Liver (tissue), 9 donors: ENCODE data around the gene TERB1. TPM values are rescaled to one million over a fixed set of nuclear protein-coding genes. Genes with fewer than 3 reads are reported as not detected.
A peak's percentile ranks its signal among the peaks of the same experiment; 100 is the strongest.

ENCODE experiments used
- DNase-seq: peaks from one replicate; pipeline ENCODE4 v3.0.0-alpha.2; 2017; ENCODE audit warnings: low spot score
- H3K27ac ChIP-seq, 2 donors: one replicate each; pipeline ENCODE4 v1.7.0; 2013; ENCODE audit warnings: inconsistent platforms in 2 of 2, low read length in 2 of 2, control low read depth in 1 of 2, low read depth in 1 of 2, mild to moderate bottlenecking in 1 of 2
- H3K27me3 ChIP-seq, 4 donors: one replicate each; pipeline versions ENCODE4 v1.6.1 to v1.7.0; 2013; ENCODE audit warnings: low read length in 3 of 4, inconsistent platforms in 1 of 4, mild to moderate bottlenecking in 1 of 4, moderate library complexity in 1 of 4; ENCODE audit not compliant: control insufficient read depth in 4 of 4, insufficient read depth in 4 of 4
- H3K36me3 ChIP-seq, 4 donors: one replicate each; pipeline versions ENCODE4 v1.6.1 to v1.7.0; 2013; ENCODE audit warnings: low read length in 3 of 4, mild to moderate bottlenecking in 3 of 4, low read depth in 1 of 4, moderate library complexity in 1 of 4; ENCODE audit not compliant: control insufficient read depth in 4 of 4, insufficient read depth in 3 of 4
- H3K4me1 ChIP-seq, 4 donors: one replicate each; pipeline versions ENCODE4 v1.6.1 to v1.7.0; 2013; ENCODE audit warnings: low read length in 3 of 4, mild to moderate bottlenecking in 3 of 4, moderate library complexity in 1 of 4; ENCODE audit not compliant: control insufficient read depth in 4 of 4, insufficient read depth in 4 of 4
- H3K4me3 ChIP-seq, 3 donors: one replicate each; pipeline versions ENCODE4 v1.6.1 to v1.7.0; 2013; ENCODE audit warnings: low read length in 3 of 3, control low read depth in 1 of 3, low read depth in 1 of 3, mild to moderate bottlenecking in 1 of 3
- H3K9ac ChIP-seq, 2 donors: one replicate each; pipeline ENCODE4 v1.7.0; 2013; ENCODE audit warnings: low read length in 2 of 2, mild to moderate bottlenecking in 2 of 2, moderate library complexity in 2 of 2, control low read depth in 1 of 2, low read depth in 1 of 2
- H3K9me3 ChIP-seq, 4 donors: one replicate each; pipeline versions ENCODE4 v1.6.1 to v1.7.0; 2013; ENCODE audit warnings: low read length in 3 of 4; ENCODE audit not compliant: control insufficient read depth in 4 of 4
- FOXA1 ChIP-seq: IDR thresholded peaks from 2 replicates; pipeline ENCODE4 v1.6.1; 2016; ENCODE audit warnings: antibody characterized with exemption
- FOXA2 ChIP-seq: IDR thresholded peaks from 2 replicates; pipeline ENCODE4 v1.6.1; 2016; ENCODE audit warnings: antibody characterized with exemption
- GABPA ChIP-seq, 2 donors: IDR thresholded peaks in 1 of 2; conservative IDR thresholded peaks in 1 of 2; 2 replicates each; pipeline ENCODE4 v1.6.1; 2016; ENCODE audit warnings: antibody characterized with exemption in 2 of 2, mild to moderate bottlenecking in 1 of 2, moderate library complexity in 1 of 2
- HNF4G ChIP-seq: IDR thresholded peaks from 2 replicates; pipeline ENCODE4 v1.6.1; 2016; ENCODE audit warnings: antibody characterized with exemption
- NR2F2 ChIP-seq: IDR thresholded peaks from 2 replicates; pipeline ENCODE4 v1.6.1; 2016; ENCODE audit warnings: antibody characterized with exemption
- RAD21 ChIP-seq, 2 donors: IDR thresholded peaks; 2 replicates each; pipeline ENCODE4 v1.6.1; 2016; ENCODE audit warnings: antibody characterized with exemption in 2 of 2, mild to moderate bottlenecking in 2 of 2
- RXRA ChIP-seq, 2 donors: IDR thresholded peaks; 2 replicates each; pipeline ENCODE4 v1.6.1; 2017 to 2018; ENCODE audit warnings: antibody characterized with exemption in 2 of 2, mild to moderate bottlenecking in 1 of 2
- SP1 ChIP-seq: IDR thresholded peaks from 2 replicates; pipeline ENCODE4 v1.6.1; 2018; ENCODE audit warnings: antibody characterized with exemption, mild to moderate bottlenecking
- TAF1 ChIP-seq: conservative IDR thresholded peaks from 2 replicates; pipeline ENCODE4 v1.6.1; 2016; ENCODE audit warnings: antibody characterized with exemption, mild to moderate bottlenecking
- YY1 ChIP-seq: IDR thresholded peaks from 2 replicates; pipeline ENCODE4 v1.6.1; 2016; ENCODE audit warnings: antibody characterized with exemption, mild to moderate bottlenecking
- WGBS: extraction: QIAGEN DNeasy Blood & Tissue Kit; methylation state at CpG from one replicate; pipeline ENCODE4 v1.1.7; 2013; 5-methylcytosine and 5-hydroxymethylcytosine counted together
- polyA plus RNA-seq, 2 donors: library from polyadenylated mRNA; stranded (reverse) in 1 of 2; unstranded in 1 of 2; fragments of 200-250 nt in 1 of 2; fragments of >200 nt in 1 of 2; fragmentation: Nextera tagmentation in 1 of 2; extraction: Ambion mirVana in 1 of 2; gene quantifications; one replicate each; pipeline versions ENCODE4 v1.2.1 to v1.2.3, GENCODE V29; 2013 to 2015
- total RNA-seq, 2 donors: library from RNA; depleted of rRNA; stranded (reverse); fragments of >200 nt; gene quantifications; one replicate each; pipeline ENCODE4 v1.2.3, GENCODE V29; 2014
- TF ChIP-seq, protein P1 (sequence below): fragments of 150-350 bp; IDR thresholded peaks from 2 replicates; pipeline ENCODE4 v1.5.1; 2017; ENCODE audit warnings: improper control_type of control experiment, low read depth, low read length; ENCODE audit not compliant: missing input control
- TF ChIP-seq, protein P2 (sequence below): IDR thresholded peaks from 2 replicates; pipeline ENCODE4 v1.6.1; 2016; ENCODE audit warnings: antibody characterized with exemption
- TF ChIP-seq, protein P3 (sequence below): IDR thresholded peaks from 2 replicates; pipeline ENCODE4 v1.6.1; 2016; ENCODE audit warnings: antibody characterized with exemption, mild to moderate bottlenecking
- TF ChIP-seq, protein P4 (sequence below): IDR thresholded peaks from 2 replicates; pipeline ENCODE4 v1.6.1; 2016; ENCODE audit warnings: antibody characterized with exemption
- donor health status: healthy.
- donor health status: healthy.
- donor health status: healthy.
- donor health status: healthy.
- donor health status: healthy.

Gene TERB1
- total and polyA plus RNA-seq, 4 donors: 0.08 to 0.17 TPM; not detected in 2

DNA sequence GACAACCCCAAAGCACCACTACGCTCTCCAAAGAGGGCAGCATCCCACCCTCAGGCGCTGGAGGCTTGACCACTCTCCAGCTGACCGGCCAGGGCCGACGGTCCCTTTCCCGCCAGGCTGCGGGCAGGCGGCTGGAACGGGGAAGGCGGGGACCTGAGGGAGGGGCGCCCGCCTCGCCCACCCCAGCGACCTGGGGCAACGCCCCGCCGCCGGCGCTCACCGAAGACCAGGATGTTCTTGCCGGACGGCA lies 50.4 kb downstream of the TERB1 start:
- Histone ChIP-seq H3K27me3 (no peaks in the 10 kb centered on the region), H3K4me1 (peaks cover 4 to 26% (median 18%) of the 10 kb centered on the region in 4 donors)
- DNase-seq: peak; percentile 49

DNA sequence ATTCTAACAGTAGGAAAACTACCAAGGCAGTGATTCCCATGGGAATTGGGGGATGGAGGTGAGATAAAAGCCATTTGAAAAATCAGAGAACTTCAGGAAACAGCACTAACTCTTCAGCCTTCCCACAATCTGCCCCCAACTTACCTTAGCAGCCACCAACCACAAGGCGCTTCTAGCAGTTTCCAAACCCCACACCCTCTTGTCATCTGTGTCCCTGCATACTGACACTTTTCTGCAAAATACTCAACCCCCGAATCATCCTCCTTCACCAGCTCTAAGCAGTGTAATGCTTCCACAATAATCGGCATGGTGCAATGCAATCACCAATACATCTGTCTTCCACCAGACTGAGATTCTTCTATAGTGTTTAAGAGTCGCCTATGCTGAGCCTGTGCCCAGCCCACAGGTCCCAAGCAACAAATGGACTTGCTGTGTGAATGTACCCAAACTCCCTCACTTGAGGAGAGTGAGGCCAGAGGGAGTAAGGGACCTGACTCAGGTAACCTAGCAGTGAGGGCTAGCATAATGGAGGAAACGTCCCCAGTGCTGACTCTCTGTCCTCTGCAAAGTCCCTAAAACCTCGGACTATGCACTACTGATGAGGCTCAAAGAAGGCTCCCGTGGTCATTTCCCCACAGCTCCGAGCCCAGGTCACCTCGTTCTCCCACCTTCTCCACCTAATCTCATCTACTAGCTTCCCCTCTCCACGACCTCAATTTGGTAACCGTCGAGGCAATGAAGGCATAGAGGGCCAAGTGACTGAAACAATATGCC lies 50.9 kb downstream of the TERB1 start:
- no peak for DNase-seq
- Histone ChIP-seq H3K27me3 (no peaks in the 10 kb centered on the region), H3K27ac (peak overlapping the region in 1 of 2 donors; percentile 77), H3K4me1 (peaks cover 4 to 26% (median 18%) of the 10 kb centered on the region in 4 donors), H3K9ac (peak overlapping the region; percentile 73 to 88), H3K4me3 (peak overlapping the region; percentile 54 to 96 (median 93)), H3K36me3 (peaks cover 0 to 28% (median 19%) of the 10 kb centered on the region in 4 donors), H3K9me3 (no peaks in the 10 kb centered on the region)
- TF ChIP-seq, protein P1, sequence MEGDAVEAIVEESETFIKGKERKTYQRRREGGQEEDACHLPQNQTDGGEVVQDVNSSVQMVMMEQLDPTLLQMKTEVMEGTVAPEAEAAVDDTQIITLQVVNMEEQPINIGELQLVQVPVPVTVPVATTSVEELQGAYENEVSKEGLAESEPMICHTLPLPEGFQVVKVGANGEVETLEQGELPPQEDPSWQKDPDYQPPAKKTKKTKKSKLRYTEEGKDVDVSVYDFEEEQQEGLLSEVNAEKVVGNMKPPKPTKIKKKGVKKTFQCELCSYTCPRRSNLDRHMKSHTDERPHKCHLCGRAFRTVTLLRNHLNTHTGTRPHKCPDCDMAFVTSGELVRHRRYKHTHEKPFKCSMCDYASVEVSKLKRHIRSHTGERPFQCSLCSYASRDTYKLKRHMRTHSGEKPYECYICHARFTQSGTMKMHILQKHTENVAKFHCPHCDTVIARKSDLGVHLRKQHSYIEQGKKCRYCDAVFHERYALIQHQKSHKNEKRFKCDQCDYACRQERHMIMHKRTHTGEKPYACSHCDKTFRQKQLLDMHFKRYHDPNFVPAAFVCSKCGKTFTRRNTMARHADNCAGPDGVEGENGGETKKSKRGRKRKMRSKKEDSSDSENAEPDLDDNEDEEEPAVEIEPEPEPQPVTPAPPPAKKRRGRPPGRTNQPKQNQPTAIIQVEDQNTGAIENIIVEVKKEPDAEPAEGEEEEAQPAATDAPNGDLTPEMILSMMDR: no peak
- 21% methylated on average over 12 of the region's 12 CpGs for WGBS

More for the DNA sequence above, 50.4 kb downstream of the TERB1 start:
- H3K36me3 ChIP-seq: peaks cover 0 to 27% (median 18%) of the 10 kb centered on the region in 4 donors
- WGBS: under 1% methylated on average over 22 of the region's 22 CpGs
- TF ChIP-seq TAF1 (no peak), HNF4G (no peak), SP1 (no peak), NR2F2 (no peak), GABPA (IDR thresholded peaks at IDR 0.05 in 1 of 2, conservative IDR thresholded peaks at IDR 0.05 in 1 of 2) (no peak), FOXA2 (no peak), FOXA1 (no peak), RAD21 (IDR thresholded peaks at IDR 0.05) (no peak), YY1 (no peak), RXRA (IDR thresholded peaks at IDR 0.05) (no peak)
- TF ChIP-seq, protein P1: no peak
- TF ChIP-seq, protein P2, sequence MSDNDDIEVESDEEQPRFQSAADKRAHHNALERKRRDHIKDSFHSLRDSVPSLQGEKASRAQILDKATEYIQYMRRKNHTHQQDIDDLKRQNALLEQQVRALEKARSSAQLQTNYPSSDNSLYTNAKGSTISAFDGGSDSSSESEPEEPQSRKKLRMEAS: no peak
- TF ChIP-seq, protein P3, sequence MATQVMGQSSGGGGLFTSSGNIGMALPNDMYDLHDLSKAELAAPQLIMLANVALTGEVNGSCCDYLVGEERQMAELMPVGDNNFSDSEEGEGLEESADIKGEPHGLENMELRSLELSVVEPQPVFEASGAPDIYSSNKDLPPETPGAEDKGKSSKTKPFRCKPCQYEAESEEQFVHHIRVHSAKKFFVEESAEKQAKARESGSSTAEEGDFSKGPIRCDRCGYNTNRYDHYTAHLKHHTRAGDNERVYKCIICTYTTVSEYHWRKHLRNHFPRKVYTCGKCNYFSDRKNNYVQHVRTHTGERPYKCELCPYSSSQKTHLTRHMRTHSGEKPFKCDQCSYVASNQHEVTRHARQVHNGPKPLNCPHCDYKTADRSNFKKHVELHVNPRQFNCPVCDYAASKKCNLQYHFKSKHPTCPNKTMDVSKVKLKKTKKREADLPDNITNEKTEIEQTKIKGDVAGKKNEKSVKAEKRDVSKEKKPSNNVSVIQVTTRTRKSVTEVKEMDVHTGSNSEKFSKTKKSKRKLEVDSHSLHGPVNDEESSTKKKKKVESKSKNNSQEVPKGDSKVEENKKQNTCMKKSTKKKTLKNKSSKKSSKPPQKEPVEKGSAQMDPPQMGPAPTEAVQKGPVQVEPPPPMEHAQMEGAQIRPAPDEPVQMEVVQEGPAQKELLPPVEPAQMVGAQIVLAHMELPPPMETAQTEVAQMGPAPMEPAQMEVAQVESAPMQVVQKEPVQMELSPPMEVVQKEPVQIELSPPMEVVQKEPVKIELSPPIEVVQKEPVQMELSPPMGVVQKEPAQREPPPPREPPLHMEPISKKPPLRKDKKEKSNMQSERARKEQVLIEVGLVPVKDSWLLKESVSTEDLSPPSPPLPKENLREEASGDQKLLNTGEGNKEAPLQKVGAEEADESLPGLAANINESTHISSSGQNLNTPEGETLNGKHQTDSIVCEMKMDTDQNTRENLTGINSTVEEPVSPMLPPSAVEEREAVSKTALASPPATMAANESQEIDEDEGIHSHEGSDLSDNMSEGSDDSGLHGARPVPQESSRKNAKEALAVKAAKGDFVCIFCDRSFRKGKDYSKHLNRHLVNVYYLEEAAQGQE: no peak
- TF ChIP-seq, protein P4, sequence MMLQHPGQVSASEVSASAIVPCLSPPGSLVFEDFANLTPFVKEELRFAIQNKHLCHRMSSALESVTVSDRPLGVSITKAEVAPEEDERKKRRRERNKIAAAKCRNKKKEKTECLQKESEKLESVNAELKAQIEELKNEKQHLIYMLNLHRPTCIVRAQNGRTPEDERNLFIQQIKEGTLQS: no peak
- peak overlapping the region; percentile 54 to 96 (median 93) for H3K4me3 ChIP-seq
- no peaks in the 10 kb centered on the region for H3K9me3 ChIP-seq
- H3K27ac ChIP-seq: peak overlapping the region; percentile 52 to 77
- H3K9ac ChIP-seq: peak overlapping the region; percentile 73 to 88
